ENCODE data around the gene PROSER3. TPM values are rescaled to one million over a fixed set of nuclear protein-coding genes. Genes with fewer than 3 reads are reported as not detected.

PROSER3 gene
- total RNA-seq, 2 experiments from 2014 or later: 39.8 to 62.8 TPM

GRCh38 chr19:35740108-35740422 lies 17.9 kb upstream of the PROSER3 start:
- H3K36me3 Mint-ChIP-seq (ENCODE audit: low read depth): peaks cover 52% of the 10 kb centered on the region
- no peaks in the 10 kb centered on the region for H3K9me3 Mint-ChIP-seq (ENCODE audit: low read depth)

GRCh38 chr19:35740423-35741202 lies 17.4 kb upstream of the PROSER3 start:
- intact Hi-C loops (cut with DNase I, micrococcal nuclease): loop anchor here (1.0 to 10.0 kb wide), 14 partner anchors 18 to 596 kb away; partner anchors contain the start of genes APLP1 (in 1 of the 2), ARHGAP33 (in 1 of the 2), ETV2 (in 1 of the 2) and FXYD7 (in 1 of the 2)
- POLR2A ChIA-PET: interaction anchor here (0.6 to 1.3 kb wide), 9 partner anchors 10 to 49 kb away, joined by 3 to 6 read pairs (median 4); no protein-coding TSS in a partner anchor
- CTCF ChIA-PET: interaction anchor here (0.6 to 2.2 kb wide), 14 partner anchors 10 to 274 kb away, joined by 3 to 14 read pairs (median 3); partner anchors contain the start of genes ALKBH6 and HAUS5

More at GRCh38 chr19:35740108-35740422, 17.9 kb upstream of the PROSER3 start:
- ChIA-PET CTCF (interaction anchor here (0.6 to 2.2 kb wide), 8 partner anchors 9 to 274 kb away, joined by 3 to 14 read pairs (median 3); partner anchors contain the start of genes ALKBH6 and HAUS5), POLR2A (interaction anchor here (0.6 to 1.3 kb wide), 8 partner anchors 10 to 50 kb away, joined by 3 to 6 read pairs (median 4); no protein-coding TSS in a partner anchor)
- Mint-ChIP-seq H3K4me1 (peaks cover 26% of the 10 kb centered on the region), H3K27me3 (no peaks in the 10 kb centered on the region), H3K4me3 (peak overlapping the region; percentile 82), H3K27ac (no peak overlapping the region)
- intact Hi-C loops (cut with DNase I, micrococcal nuclease): loop anchor here (1.0 to 10.0 kb wide), 14 partner anchors 18 to 595 kb away; partner anchors contain the start of genes APLP1 (in 1 of the 2), ARHGAP33 (in 1 of the 2), ETV2 (in 1 of the 2) and FXYD7 (in 1 of the 2)
- DNase-seq (no peak), ATAC-seq (peak; percentile 1)

GRCh38 chr19:35741203-35741515 lies 16.8 kb upstream of the PROSER3 start:
- no peaks in the 10 kb centered on the region for H3K27me3 Mint-ChIP-seq
- ATAC-seq: no peak
- H3K4me1 Mint-ChIP-seq: peaks cover 33% of the 10 kb centered on the region
- intact Hi-C loops (cut with DNase I, micrococcal nuclease): loop anchor here (1.0 to 10.0 kb wide), 6 partner anchors 48 to 596 kb away; partner anchors contain the start of genes ETV2 (in 1 of the 2), FXYD7 (in 1 of the 2), POLR2I (in 1 of the 2) and SDHAF1 (in 1 of the 2)
- peak overlapping the region; percentile 82 for H3K4me3 Mint-ChIP-seq
- H3K27ac Mint-ChIP-seq: peak overlapping the region; percentile 96
- ChIA-PET CTCF (interaction anchor here (0.7 to 2.2 kb wide), 9 partner anchors 10 to 273 kb away, joined by 3 to 14 read pairs (median 3); partner anchors contain the start of gene ALKBH6), POLR2A (interaction anchor here (1.0 to 1.3 kb wide), 7 partner anchors 12 to 49 kb away, joined by 3 to 6 read pairs (median 4); no protein-coding TSS in a partner anchor)
- no peak for DNase-seq
- no peaks in the 10 kb centered on the region for H3K9me3 Mint-ChIP-seq (ENCODE audit: low read depth)
- H3K36me3 Mint-ChIP-seq (ENCODE audit: low read depth): peaks cover 46% of the 10 kb centered on the region

More at GRCh38 chr19:35740423-35741202, 17.4 kb upstream of the PROSER3 start:
- peak; percentile 99 for DNase-seq
- Mint-ChIP-seq H3K4me1 (peaks cover 28% of the 10 kb centered on the region), H3K36me3 (ENCODE audit: low read depth) (peaks cover 49% of the 10 kb centered on the region), H3K27ac (peak overlapping the region; percentile 96), H3K9me3 (ENCODE audit: low read depth) (no peaks in the 10 kb centered on the region), H3K4me3 (peak overlapping the region; percentile 82), H3K27me3 (no peaks in the 10 kb centered on the region)
- ATAC-seq: peak; percentile 67

- Mint-ChIP-seq H3K9me3 (ENCODE audit: low read depth) (no peaks in the 10 kb centered on the region), H3K36me3 (ENCODE audit: low read depth) (peaks cover 41% of the 10 kb centered on the region), H3K27ac (peak within 1 kb of the TSS; percentile 96), H3K27me3 (no peaks in the 10 kb centered on the region), H3K4me3 (peak within 1 kb of the TSS; percentile 99), H3K4me1 (peaks cover 39% of the 10 kb centered on the region)
- ChIA-PET CTCF (interaction anchor here (1.0 to 1.2 kb wide), 3 partner anchors 15 to 44 kb away, joined by 3 read pairs; partner anchors contain the start of gene HSPB6), POLR2A (interaction anchor here (0.8 to 1.2 kb wide), 5 partner anchors 24 to 189 kb away, joined by 3 to 8 read pairs (median 6); partner anchors contain the start of gene COX6B1)
- ATAC-seq (peak; percentile 1), DNase-seq (peak; percentile 88)
- intact Hi-C loops (cut with DNase I, micrococcal nuclease): loop anchor here (1.0 to 10.0 kb wide), 4 partner anchors 15 to 597 kb away; partner anchors contain the start of genes ETV2 (in 1 of the 2), FXYD7 (in 1 of the 2), HSPB6 (in 1 of the 2) and SDHAF1 (in 1 of the 2)
Observed at GRCh38 chr19:35742121-35742724, 15.8 kb upstream of the PROSER3 start, which contains the start of gene IGFLR1. Gene IGFLR1, minus strand, starts transcription at chr19:35742452. Its CDS starts 1,272 bp downstream, at chr19:35741180.

- peaks cover 46% of the 10 kb centered on the region for H3K4me1 Mint-ChIP-seq
- H3K4me3 Mint-ChIP-seq: peak overlapping the region; percentile 99
- no peak for ATAC-seq
- peaks cover 31% of the 10 kb centered on the region for H3K36me3 Mint-ChIP-seq (ENCODE audit: low read depth)
- no peak for DNase-seq
- ChIA-PET CTCF (interaction anchor here (1.0 to 2.0 kb wide), 5 partner anchors 22 to 186 kb away, joined by 3 to 8 read pairs (median 4); no protein-coding TSS in a partner anchor), POLR2A (interaction anchor here (1.8 to 2.3 kb wide), 2 partner anchors 25 to 41 kb away, joined by 10 to 13 read pairs; no protein-coding TSS in a partner anchor)
- intact Hi-C loops (cut with DNase I, micrococcal nuclease): loop anchor here (1.0 to 10.0 kb wide), 9 partner anchors 27 to 599 kb away; partner anchors contain the start of genes ARHGAP33 (in 2 of the 2), ETV2 (in 1 of the 2), FXYD7 (in 1 of the 2) and SDHAF1 (in 1 of the 2)
- H3K27ac Mint-ChIP-seq: peak overlapping the region; percentile 100
- H3K27me3 Mint-ChIP-seq: no peaks in the 10 kb centered on the region
- H3K9me3 Mint-ChIP-seq (ENCODE audit: low read depth): no peaks in the 10 kb centered on the region
Observed at GRCh38 chr19:35743640-35744429, 14.1 kb upstream of the PROSER3 start.

GRCh38 chr19:35744430-35745327 lies 13.3 kb upstream of the PROSER3 start:
- peak overlapping the region; percentile 100 for H3K27ac Mint-ChIP-seq
- ChIA-PET CTCF (interaction anchor here (0.6 to 2.0 kb wide), 8 partner anchors 23 to 398 kb away, joined by 3 to 8 read pairs (median 4); no protein-coding TSS in a partner anchor), POLR2A (interaction anchor here (1.0 to 2.3 kb wide), 4 partner anchors 26 to 187 kb away, joined by 4 to 13 read pairs (median 8); no protein-coding TSS in a partner anchor)
- H3K27me3 Mint-ChIP-seq: no peaks in the 10 kb centered on the region
- DNase-seq (peak; percentile 96), ATAC-seq (peak; percentile 57)
- peaks cover 49% of the 10 kb centered on the region for H3K4me1 Mint-ChIP-seq
- H3K4me3 Mint-ChIP-seq: peak overlapping the region; percentile 99
- intact Hi-C loops (cut with DNase I, micrococcal nuclease): loop anchor here (1.0 to 10.0 kb wide), 14 partner anchors 27 to 600 kb away; partner anchors contain the start of genes ARHGAP33 (in 2 of the 2), ETV2 (in 1 of the 2), FXYD7 (in 1 of the 2) and SDHAF1 (in 1 of the 2)
- no peaks in the 10 kb centered on the region for H3K9me3 Mint-ChIP-seq (ENCODE audit: low read depth)
- H3K36me3 Mint-ChIP-seq (ENCODE audit: low read depth): peaks cover 30% of the 10 kb centered on the region

- Mint-ChIP-seq H3K9me3 (ENCODE audit: low read depth) (no peaks in the 10 kb centered on the region), H3K4me1 (peaks cover 51% of the 10 kb centered on the region), H3K27me3 (no peaks in the 10 kb centered on the region), H3K36me3 (ENCODE audit: low read depth) (peaks cover 30% of the 10 kb centered on the region), H3K27ac (peak within 1 kb of the TSS; percentile 100), H3K4me3 (peak within 1 kb of the TSS; percentile 99)
- intact Hi-C loops (cut with DNase I, micrococcal nuclease): loop anchor here (1.0 to 10.0 kb wide), 8 partner anchors 28 to 601 kb away; partner anchors contain the start of genes ARHGAP33 (in 2 of the 2), FXYD7 (in 1 of the 2) and TBCB (in 1 of the 2)
- ChIA-PET CTCF (interaction anchor here (1.0 to 2.0 kb wide), 5 partner anchors 24 to 186 kb away, joined by 3 to 8 read pairs (median 4); no protein-coding TSS in a partner anchor), POLR2A (interaction anchor here (0.5 to 2.3 kb wide), 6 partner anchors 27 to 749 kb away, joined by 4 to 13 read pairs (median 5); no protein-coding TSS in a partner anchor)
- peak; percentile 51 for ATAC-seq
- DNase-seq: peak; percentile 97
Observed at GRCh38 chr19:35745328-35746086, 12.5 kb upstream of the PROSER3 start, which contains the start of the genes PSENEN and U2AF1L4. Gene PSENEN, plus strand, starts transcription at chr19:35745651. Its CDS starts 280 bp downstream, at chr19:35745931. Gene U2AF1L4, minus strand, starts transcription at chr19:35745418. Its CDS starts 27 bp downstream, at chr19:35745391.

- peaks cover 51% of the 10 kb centered on the region for H3K4me1 Mint-ChIP-seq
- peak overlapping the region; percentile 99 for H3K4me3 Mint-ChIP-seq
- ChIA-PET CTCF (interaction anchor here (1.5 to 1.6 kb wide), 2 partner anchors 124 to 185 kb away, joined by 4 to 5 read pairs; no protein-coding TSS in a partner anchor), POLR2A (interaction anchor here (0.5 to 1.0 kb wide), 3 partner anchors 113 to 749 kb away, joined by 4 to 5 read pairs (median 5); no protein-coding TSS in a partner anchor)
- no peaks in the 10 kb centered on the region for H3K9me3 Mint-ChIP-seq (ENCODE audit: low read depth)
- intact Hi-C loops (cut with DNase I, micrococcal nuclease): loop anchor here in 1 of 2 experiments (10.0 kb wide), 1 partner anchor 601 kb away; the partner anchor contains the start of gene FXYD7
- no peaks in the 10 kb centered on the region for H3K27me3 Mint-ChIP-seq
- ATAC-seq: no peak
- H3K27ac Mint-ChIP-seq: peak overlapping the region; percentile 100
- no peak for DNase-seq
- peaks cover 28% of the 10 kb centered on the region for H3K36me3 Mint-ChIP-seq (ENCODE audit: low read depth)
Observed at GRCh38 chr19:35746087-35746462, 11.9 kb upstream of the PROSER3 start.
